GM18907 (cell line): ENCODE measurements around the gene IGF2R.
"Not testable (repeated sequence)": the region's sequence is repeated elsewhere in the genome, so short reads cannot be mapped to it uniquely, and the experiment has no call there.

Experiments
- ATAC-seq: cut with Tn5 transposase; IDR thresholded peaks from one replicate; pipeline ENCODE4 v1.9.1; 2021; ENCODE audit warnings: mild to moderate bottlenecking, moderate library complexity; ENCODE audit not compliant: unreplicated experiment

IGF2R gene, protein sequence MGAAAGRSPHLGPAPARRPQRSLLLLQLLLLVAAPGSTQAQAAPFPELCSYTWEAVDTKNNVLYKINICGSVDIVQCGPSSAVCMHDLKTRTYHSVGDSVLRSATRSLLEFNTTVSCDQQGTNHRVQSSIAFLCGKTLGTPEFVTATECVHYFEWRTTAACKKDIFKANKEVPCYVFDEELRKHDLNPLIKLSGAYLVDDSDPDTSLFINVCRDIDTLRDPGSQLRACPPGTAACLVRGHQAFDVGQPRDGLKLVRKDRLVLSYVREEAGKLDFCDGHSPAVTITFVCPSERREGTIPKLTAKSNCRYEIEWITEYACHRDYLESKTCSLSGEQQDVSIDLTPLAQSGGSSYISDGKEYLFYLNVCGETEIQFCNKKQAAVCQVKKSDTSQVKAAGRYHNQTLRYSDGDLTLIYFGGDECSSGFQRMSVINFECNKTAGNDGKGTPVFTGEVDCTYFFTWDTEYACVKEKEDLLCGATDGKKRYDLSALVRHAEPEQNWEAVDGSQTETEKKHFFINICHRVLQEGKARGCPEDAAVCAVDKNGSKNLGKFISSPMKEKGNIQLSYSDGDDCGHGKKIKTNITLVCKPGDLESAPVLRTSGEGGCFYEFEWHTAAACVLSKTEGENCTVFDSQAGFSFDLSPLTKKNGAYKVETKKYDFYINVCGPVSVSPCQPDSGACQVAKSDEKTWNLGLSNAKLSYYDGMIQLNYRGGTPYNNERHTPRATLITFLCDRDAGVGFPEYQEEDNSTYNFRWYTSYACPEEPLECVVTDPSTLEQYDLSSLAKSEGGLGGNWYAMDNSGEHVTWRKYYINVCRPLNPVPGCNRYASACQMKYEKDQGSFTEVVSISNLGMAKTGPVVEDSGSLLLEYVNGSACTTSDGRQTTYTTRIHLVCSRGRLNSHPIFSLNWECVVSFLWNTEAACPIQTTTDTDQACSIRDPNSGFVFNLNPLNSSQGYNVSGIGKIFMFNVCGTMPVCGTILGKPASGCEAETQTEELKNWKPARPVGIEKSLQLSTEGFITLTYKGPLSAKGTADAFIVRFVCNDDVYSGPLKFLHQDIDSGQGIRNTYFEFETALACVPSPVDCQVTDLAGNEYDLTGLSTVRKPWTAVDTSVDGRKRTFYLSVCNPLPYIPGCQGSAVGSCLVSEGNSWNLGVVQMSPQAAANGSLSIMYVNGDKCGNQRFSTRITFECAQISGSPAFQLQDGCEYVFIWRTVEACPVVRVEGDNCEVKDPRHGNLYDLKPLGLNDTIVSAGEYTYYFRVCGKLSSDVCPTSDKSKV (N-terminal part only)

DNA sequence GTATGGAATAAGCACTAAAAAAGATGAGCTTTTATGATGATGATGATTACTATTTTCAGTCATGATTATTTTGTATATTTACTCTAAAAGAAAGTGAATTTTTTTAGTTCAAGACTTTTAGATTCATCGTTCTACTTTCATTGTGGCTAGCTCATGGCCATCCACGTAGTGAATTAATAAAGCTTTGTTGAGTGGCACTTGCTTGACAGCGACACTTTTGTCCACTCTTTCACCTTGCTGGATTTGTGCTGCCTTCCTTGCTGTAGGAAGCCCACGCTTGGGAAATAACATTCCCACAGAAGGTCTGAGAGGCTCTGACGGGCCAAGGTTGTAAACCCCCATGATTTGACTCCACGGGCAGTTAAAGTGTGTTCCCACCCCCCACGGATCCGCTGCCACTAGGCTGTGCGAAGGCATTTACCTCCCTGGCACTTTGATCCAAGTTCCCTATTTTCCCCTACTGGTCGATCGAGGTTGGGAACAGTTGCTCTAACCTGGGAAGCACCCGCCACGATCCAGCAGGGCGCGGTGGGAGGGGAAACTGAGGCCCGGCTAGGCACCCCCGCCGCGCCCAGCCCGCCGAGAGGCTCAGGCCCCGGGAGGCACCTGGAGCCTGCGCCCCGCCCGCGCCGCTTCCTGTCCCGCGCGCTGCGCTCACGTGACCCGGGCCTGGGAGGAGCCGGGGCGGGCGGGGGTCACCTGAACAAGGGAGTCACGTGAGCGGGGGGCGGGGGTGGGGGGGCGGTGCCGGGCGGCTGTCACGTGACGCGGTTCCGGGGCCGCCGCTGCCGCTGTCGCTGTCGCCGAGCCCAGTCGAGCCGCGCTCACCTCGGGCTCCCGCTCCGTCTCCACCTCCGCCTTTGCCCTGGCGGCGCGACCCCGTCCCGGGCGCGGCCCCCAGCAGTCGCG is at the start of gene IGF2R:
Gene IGF2R (plus strand): TSS at position 788 of the 909 bp plus-strand sequence. CDS start 165 bp downstream, outside the sequence.
- ATAC-seq = peak; percentile 85

DNA sequence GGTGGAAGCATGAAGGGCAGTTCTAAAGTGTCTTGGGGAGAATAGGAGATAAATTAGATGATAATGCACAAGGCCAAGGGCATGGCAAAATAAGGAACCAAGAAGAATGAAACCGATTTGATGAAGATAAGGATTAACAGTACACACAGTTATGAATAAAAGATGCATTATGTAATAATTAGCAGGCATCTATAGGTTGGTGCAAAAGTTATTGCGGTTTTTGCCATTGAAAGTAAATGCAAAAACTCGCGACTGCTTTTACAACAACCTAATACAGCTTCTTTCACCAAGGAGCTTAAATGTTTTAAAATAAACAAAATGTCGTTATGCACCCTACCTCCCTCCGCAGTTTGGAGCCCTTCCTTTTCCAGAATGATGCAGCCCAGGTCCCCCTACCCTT is 49.1 kb upstream of the IGF2R start:
- ATAC-seq = no peak

DNA sequence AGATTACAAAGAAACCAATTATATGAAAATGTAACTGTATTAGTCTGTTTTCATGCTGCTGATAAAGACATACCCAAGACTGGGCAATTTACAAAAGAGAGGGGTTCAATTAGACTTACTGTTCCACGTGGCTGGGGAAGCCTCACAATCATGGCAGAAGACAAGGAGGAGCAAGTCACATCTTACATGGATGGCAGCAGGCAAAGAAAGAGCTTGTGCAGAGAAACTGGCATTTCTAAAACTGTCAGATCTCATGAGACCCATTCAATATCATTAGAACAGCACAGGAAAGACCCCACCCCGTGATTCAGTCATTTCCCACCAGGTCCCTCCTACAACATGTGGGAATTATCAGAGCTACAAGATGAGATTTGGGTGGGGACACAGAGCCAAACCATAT is 44.7 kb upstream of the IGF2R start:
- ATAC-seq = not testable (repeated sequence)

DNA sequence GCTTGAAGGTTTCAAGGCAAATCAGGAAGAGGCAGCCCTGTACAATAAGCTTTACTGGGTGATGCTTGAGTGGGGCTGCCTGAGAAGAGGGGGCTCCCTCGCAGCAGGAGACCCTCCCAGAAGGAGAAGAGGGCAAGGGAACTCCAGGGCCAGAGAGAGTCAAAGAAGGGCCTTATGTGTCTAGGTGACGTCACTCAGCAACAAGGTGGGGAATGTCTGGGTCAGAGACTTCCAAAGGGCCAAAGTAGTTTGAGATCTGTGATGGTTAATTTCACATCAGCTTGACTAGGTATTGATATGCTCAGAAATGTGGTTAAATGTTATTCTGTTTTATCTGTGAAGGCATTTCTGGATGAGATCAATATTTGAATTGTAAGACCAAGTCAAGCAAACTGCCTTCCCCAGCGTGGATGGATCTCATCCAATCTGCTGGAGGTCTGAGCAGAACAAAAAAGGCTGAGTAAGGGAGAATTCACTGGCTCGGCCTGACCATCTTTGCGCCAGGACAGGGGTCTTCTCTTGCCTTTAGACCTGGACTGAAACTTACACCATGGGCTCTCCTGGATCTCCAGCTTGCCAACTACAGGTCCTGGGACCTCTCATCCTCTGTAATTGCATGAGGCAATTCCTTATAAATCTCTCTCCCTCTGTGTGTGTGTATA is 42.2 kb upstream of the IGF2R start:
- ATAC-seq = no peak

DNA sequence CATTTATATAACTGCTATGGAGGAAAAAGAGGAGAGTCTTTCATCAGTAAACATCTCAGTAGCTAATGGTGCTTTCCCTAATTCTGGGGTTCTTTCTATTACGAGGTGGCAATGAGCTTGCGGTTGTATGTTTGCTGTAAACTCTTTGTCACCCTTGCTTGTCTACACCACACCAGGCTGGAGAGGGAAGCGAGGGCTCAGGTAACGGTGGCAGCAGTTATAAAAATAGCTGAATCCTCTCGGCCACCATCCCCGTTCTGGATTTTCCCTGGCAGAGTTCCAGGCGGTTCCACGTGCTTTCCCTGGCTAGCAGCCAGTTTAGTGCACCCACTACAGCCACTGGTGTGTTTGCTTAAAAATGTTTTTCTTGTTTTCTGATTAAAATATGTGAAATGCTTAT is 39.1 kb upstream of the IGF2R start:
- peak; percentile 52 for ATAC-seq

DNA sequence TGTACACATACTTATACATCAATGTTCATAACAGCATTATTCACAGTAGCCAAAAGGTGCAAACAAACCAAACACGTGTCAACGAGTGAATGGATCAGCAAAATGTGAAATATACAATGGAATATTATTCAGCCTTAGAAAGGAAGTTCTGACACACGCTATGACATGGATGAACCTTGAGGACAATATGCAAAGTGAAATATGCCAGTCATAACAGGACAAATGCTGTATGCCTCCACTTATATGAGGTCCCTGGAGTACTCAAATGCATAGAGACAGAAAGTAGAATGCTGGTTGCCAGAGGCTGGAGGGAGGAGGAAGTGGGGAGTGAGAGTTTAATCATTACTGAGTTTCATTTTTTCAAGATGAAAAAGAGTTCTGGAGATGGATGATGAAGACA is 37.8 kb upstream of the IGF2R start:
- peak; percentile 94 for ATAC-seq

DNA sequence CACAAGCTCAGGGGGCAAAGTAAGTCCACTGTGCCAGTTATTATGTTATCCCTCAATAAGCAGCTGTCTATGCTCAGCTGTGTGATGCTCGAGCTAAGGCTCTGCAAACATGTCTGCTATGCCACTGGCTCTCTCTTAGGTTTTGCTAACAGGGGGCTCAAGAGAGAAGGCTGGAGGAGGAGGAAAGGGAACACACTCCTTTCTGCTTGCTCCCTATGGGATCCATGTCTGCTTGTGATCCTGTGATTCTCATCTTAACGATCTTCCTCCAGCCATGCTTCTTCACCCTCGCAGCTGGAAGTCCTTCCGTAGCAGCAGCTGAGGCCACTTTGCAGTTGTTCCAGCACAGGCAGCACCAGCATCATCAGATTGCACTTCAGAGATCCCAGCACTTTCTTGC is 37.0 kb upstream of the IGF2R start:
- peak; percentile 10 for ATAC-seq

DNA sequence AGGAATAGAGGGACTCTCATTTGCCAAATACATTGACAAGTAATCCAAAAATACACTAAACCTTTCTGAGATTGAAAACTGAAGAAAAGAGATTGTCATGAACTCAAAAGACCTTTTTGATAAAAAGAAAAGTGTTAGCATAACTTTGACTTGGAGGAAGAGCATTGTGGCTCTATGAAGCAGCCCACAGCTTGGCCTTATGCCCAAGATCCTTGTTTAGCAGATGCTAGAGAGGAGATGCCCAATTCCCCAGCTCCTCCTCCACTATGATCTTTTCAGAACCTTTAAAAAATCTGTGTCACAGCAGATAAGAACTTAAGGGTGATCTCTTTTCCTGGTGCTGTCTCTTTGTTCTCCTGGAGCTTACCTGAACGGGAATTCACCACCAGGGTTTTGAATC is 35.8 kb upstream of the IGF2R start:
- no peak for ATAC-seq

DNA sequence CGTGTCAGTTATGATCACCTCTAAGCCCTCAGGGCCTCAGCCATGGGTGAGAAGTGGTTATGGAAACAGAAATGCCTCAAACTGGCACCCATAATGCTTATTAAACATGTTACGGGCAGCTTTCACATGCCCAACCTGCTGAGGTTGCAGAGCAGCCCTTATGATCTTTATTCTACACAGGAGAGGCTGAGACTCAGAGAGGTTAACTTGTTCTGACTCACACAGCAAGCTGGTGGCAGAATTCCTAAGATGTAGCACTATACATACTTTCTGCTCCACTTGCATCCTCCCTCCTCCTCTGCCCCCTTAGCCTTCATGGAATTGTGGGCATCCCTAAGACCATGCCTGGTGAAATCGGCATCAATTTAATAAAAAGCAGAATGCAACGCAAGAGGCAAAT is 34.7 kb upstream of the IGF2R start:
- no peak for ATAC-seq

DNA sequence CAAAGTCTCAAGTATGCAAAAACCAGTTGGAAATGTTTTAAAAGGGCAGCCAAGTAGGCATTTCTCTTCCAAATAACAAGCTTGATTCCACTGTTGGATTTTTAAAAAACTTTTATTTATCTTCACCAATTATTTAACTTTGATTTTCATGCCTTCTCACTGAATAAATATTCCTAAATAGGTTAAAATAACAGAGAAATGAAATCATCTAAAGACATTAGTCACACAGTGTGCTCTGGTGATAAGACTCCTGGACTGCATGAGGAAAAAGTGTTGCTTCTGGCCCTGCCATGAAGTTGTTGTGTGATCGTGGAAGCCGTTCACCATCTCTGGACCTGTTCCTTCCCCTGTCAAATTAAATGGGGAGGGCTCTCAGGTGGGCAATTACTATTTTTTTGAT is 33.8 kb upstream of the IGF2R start:
- ATAC-seq = no peak

DNA sequence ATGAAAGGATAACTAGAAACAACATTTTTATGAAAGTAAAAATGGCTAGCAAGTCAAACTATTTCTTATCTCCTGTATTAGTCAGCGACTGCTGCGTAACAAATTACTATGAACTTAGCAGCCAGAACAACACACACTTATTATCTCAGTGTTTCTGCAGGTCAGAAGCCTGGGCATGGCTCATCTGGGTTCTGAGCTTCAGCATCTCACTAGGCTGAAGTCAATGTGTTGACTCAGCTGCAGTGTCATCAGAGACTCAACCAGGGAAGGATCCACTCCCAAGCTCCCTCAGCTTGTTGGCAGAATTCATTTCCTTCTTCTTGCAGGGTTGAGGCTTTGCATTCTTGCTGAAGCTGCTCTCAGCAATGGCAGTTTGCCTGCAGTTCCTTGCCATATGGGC is 33.2 kb upstream of the IGF2R start:
- no peak for ATAC-seq

DNA sequence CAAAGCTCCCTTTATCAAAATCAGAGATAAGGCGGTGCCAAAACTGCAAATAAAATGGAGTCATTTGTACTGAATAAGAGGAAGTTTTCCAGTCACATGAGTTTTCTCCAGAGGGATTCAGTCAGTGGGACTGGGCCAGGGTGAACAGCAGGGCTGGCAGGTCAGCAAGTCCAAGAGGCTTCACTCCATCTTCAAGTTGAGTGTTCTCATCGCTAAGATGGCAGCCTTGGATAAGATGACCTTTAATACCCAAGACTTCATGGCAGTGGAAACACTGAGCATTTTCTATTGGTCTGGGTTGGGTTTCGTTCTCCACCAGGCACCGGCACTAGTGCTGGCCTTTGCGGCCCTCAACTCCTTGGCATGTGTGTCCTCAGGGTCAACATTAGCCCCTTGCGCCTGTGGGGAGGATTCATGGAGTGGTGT is 29.3 kb upstream of the IGF2R start:
- ATAC-seq = no peak

DNA sequence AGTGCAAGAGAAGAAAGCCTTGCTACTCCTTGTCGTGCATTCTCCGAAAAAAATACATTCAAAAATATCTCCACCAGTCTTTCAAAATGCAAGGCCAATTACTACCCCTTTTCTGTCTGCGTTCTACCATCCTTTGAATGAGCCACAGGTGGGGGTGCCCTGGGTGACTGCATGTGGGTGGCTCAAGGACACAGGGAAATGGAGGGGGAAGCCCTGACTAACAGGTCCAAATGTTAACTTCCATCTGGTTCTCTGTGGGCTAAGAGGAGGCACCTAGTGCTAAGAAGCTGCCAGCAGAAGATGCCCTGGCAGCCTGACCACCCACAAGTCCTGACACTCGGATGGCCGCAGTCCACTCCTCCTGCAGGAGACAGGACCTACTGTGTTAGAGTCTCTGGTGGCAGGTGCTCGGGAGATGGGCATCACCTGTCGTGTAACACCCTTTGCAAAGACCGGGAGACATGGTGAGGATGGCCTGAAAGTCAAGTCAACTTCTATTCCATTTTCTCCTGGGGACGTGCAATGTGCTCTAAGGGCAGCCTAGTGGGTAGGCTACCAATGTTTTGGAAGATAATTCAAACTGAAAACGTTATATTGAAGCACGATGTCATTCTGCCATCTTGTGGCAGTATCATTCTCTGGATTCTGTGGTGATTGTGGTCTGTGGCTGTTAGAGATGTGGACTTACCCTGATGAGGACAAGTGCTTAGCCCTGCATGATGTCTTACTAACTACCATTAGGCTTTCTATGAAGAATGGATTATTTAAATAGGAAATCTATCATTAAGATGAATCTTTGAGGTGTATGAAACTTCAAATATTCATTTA is 27.4 kb upstream of the IGF2R start:
- ATAC-seq = peak; percentile 93

DNA sequence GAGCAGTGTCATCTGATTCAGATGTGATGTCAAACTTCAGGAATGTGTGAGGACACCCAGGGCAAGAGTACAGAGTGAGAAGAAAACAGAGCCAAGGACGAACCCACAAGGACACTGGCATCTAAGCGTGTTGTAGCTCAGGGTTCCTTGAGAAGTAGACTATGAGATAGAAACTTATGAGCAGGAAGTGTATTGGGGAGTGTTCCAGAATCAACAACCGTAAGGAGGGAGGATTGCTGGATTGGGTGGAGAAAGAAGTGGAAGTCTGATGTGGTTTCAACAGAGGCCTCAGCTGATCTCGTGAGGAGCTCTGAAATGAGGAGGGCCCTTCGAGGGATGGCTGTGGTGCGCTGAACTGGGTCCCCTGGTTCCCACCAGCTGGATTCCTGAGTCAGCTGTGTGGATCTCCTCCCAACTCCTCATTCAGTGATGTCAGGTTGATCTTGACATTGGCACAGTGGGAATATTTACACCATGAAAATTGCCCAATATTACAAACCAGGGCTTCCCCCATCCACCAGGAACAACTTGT is 25.7 kb upstream of the IGF2R start:
- ATAC-seq = no peak

DNA sequence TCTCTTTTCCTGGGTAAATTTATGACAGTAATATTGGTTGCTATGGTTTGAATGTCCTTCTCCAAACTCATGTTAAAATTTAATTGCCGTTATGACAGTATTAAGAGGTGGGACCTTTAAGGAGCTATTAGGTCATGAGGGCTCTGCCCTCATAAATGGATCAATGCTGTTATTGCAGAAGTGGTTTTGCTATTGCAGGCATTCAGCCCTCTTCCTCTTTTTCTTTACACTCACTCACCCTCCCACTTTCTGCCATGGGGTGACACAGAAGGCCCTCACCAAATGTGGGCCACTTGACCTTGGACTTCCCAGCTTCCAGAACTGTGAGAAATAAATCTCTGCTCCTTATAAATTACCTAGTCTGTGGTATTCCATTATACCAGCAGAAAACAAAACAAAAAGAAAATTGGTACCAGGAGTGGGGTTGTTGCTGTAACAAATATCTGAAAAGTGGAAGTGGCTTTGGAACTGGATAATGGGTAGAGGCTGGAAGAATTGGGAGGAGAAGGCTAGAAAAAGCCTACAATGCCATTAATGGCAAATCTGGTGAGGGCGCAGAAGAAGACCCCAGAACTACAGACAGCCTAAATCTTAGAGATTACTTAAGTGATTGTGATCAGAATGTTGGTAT is 24.8 kb upstream of the IGF2R start:
- ATAC-seq = no peak

DNA sequence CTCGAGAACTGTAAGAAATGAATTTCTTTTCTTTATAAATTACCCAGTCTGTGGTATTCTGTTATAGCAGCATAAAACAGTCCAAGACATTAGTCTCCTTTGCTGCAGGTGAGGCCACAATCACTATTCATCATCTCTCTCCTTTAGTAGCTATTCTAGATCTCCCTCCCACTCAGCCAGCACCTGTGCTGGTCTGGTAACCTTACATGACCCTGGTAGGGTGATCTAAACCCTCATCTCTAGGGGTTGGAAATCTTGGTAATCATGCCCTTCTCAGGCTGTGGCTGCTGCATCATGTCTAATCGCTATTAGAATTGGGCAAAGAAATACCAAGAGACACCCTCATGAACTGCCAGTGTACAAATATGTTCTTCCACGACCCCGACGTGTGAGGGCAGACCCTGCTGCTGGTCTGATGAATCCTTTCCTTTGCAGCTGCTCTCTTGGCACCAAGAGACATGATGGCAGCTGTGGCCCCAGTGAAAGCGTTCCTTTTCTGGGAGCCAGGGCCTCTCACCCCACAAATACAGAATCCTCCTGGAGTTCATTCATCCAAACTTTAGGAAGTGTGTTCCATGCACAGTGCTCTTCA is 23.0 kb upstream of the IGF2R start:
- ATAC-seq = no peak

DNA sequence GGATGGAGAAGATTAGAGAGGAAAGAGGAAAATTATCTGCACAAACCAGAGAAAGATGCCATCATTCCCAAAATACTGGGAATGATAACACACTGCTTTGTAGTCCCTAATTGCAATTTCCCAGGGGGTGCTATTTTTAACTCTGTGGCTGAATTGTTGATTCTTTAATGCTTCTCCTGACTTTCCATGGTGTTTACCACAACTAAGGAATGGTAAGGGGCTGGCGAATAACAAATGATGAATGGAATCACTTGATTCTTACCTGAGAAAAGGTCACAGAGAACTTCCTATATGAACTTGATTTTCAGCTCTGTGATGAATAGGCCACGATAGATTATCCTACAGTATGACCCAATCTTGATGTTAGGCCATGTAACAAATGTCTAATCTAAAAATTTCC is 22.0 kb upstream of the IGF2R start:
- no peak for ATAC-seq

DNA sequence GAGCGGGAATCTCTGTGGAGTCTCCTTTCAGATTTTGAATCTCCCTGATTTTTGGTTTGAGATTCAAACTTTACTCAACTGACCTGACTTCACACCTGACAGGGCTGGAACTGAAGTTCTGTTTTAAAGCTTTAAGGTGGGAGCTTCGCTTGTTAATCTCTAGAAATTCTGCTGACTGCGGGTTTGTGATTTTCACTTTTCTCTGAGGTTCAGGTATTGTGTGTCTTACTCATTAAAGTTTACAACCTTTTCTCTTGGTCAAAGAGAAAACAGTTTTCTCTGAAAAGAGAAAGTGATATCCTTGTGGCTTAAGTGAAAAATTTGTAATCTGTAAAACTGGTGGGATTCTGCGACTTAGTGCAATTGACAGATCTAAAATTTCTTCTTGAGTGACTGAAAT is 20.7 kb upstream of the IGF2R start:
- ATAC-seq = no peak
